Esophagus squamous epithelium (tissue), 5 donors: ENCODE measurements around the gene COQ10B. TPM values are rescaled to one million over a fixed set of nuclear protein-coding genes. Genes with fewer than 3 reads are reported as not detected.

ENCODE experiments used
- DNase-seq: peaks from one replicate; lab custom pipeline; 2025; lab: John Stamatoyannopoulos, UW
- H3K27ac ChIP-seq, 4 donors: fragments of 200-600 bp; sonication (generic); one replicate each; pipeline ENCODE4 v1.5.1; 2016 to 2019; ENCODE audit warnings: mild to moderate bottlenecking in 1 of 4
- H3K27me3 ChIP-seq, 4 donors: fragments of 200-600 bp; sonication (generic); 1 replicate in 3 of 4; 2 replicates in 1 of 4; pipeline versions ENCODE4 v1.5.1 to v1.6.0; 2017 to 2021; ENCODE audit warnings: antibody characterized with exemption in 1 of 4
- H3K36me3 ChIP-seq, 3 donors: fragments of 200-600 bp; sonication (generic); one replicate each; pipeline ENCODE4 v1.5.1; 2016 to 2019
- H3K4me1 ChIP-seq, 3 donors: fragments of 200-600 bp; sonication (generic); one replicate each; pipeline ENCODE4 v1.5.1; 2017 to 2019
- H3K4me3 ChIP-seq, 4 donors: fragments of 200-600 bp; sonication (generic); 1 replicate in 3 of 4; 2 replicates in 1 of 4; pipeline ENCODE4 v1.5.1; 2016 to 2019; ENCODE audit warnings: mild to moderate bottlenecking in 2 of 4, moderate library complexity in 1 of 4
- H3K9me3 ChIP-seq, 3 donors: fragments of 200-600 bp; sonication (generic); one replicate each; pipeline ENCODE4 v1.5.1; 2016 to 2019
- POLR2A ChIP-seq, 4 donors: fragments of 450-650 bp; IDR thresholded peaks; one replicate each; pipeline ENCODE4 v1.6.1; 2017; ENCODE audit warnings: antibody characterized with exemption in 4 of 4, mild to moderate bottlenecking in 4 of 4, moderate library complexity in 3 of 4
- WGBS, 2 donors: methylation state at CpG; one replicate each; pipeline ENCODE4 v1.1.5; 2018; 5-methylcytosine and 5-hydroxymethylcytosine counted together
- intact Hi-C: fragments of 100-400 bp; cut with DNase I; formaldehyde crosslinking; loops from one replicate; pipeline ENCODE4 v1.15.0; 2022
- total RNA-seq, 4 donors: library from RNA; depleted of rRNA; stranded (reverse); fragments of >200 nt; gene quantifications; one replicate each; pipeline ENCODE4 v1.1.0, GENCODE V29; 2016
- TF ChIP-seq, protein P1 (sequence below), 6 experiments: fragments of 450-650 bp in 4 of 6; fragments of 200-600 bp in 2 of 6; sonication (generic) in 2 of 6; IDR thresholded peaks; one replicate each; pipeline ENCODE4 v1.5.1; 2016 to 2019; ENCODE audit warnings: antibody characterized with exemption in 6 of 6, mild to moderate bottlenecking in 4 of 6, moderate library complexity in 4 of 6
- donor health status: DM: yes; HTN: yes; CAD: no.

COQ10B gene
- total RNA-seq, 4 donors from 2014 or later: 15.9 to 26.3 (median 22.7) TPM

DNA sequence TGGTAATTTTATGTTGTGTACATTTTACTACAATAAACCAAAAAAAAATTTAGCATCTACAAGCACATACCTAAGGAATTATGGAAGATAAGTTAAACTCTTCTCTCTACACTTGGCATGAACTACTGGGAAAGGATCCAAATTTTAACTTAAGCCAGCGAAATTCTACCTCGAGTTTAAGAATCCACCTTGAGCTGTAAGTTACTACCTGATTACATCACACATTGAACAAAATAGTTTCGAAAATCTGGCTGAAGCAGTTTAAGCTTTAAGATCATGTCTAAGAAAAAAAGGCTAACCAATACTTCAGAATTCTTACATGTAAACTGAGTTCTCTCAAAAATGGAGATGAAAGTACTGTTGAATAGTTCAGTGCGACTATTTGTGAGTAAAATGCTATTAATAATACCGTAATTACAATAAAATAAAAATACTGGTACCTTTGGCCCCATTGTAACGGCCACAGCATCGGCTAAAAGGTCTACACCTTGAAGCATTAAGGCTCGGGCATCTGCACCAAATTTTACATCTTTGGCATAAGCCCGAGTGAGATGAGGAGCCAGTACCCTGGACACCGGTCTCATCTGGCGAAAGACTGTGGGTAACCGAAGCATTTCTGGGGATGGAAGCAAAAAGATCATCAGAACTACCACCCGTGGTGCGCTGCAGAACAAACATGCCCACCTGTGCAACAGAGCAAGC is 45.0 kb downstream of the COQ10B start:
- TF ChIP-seq, protein P1, sequence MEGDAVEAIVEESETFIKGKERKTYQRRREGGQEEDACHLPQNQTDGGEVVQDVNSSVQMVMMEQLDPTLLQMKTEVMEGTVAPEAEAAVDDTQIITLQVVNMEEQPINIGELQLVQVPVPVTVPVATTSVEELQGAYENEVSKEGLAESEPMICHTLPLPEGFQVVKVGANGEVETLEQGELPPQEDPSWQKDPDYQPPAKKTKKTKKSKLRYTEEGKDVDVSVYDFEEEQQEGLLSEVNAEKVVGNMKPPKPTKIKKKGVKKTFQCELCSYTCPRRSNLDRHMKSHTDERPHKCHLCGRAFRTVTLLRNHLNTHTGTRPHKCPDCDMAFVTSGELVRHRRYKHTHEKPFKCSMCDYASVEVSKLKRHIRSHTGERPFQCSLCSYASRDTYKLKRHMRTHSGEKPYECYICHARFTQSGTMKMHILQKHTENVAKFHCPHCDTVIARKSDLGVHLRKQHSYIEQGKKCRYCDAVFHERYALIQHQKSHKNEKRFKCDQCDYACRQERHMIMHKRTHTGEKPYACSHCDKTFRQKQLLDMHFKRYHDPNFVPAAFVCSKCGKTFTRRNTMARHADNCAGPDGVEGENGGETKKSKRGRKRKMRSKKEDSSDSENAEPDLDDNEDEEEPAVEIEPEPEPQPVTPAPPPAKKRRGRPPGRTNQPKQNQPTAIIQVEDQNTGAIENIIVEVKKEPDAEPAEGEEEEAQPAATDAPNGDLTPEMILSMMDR (IDR thresholded peaks at IDR 0.05): no peak
- TF ChIP-seq POLR2A (IDR thresholded peaks at IDR 0.05): no peak
- H3K36me3 ChIP-seq: peaks cover 0 to 55% (median 15%) of the 10 kb centered on the region in 3 donors
- WGBS, 2 donors: 3 to 4% methylated on average over 14 of the region's 14 CpGs
- peaks cover 0 to 61% (median 44%) of the 10 kb centered on the region in 3 donors for H3K4me1 ChIP-seq
- no peaks in the 10 kb centered on the region for H3K9me3 ChIP-seq
- H3K27ac ChIP-seq: peak overlapping the region; percentile 91 to 100 (median 98)
- peak overlapping the region; percentile 83 to 90 (median 86) for H3K4me3 ChIP-seq
- H3K27me3 ChIP-seq: no peaks in the 10 kb centered on the region
- intact Hi-C loops: loop anchor here (5.0 kb wide), 1 partner anchor 46 kb away; the partner anchor contains the start of gene COQ10B
- DNase-seq: no peak

DNA sequence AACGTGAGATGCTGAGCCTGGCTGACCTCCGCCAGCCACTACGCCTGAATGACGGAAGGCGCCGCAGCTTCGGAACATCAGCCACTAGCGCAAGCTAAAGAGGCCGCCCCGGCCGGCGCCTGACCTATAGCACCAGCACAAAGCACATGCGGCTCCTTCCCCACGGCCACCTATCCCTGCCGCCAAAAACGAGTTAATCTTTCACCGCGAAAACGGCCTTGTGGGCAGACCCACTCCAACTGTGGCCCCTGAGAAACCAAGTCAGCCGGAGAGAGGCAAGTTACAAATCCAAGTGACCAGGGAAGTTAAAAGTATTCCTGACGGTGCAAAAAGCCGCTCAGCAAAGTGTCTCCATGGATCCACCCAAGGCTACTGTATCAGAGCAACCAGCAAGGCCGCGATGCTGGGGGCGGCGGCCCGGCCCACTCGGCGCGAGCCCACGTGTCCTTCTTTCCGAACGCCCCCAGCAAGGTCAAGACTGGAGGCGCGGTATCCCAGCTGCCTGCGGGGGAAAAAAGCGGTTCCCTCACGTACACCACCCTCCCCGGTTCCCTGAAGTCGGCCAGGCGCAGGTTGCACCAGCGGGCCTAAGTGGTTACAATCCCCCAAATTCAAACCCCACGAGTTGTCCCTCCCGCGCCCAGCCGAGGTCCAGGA is 45.7 kb downstream of the COQ10B start:
- Histone ChIP-seq H3K9me3 (no peaks in the 10 kb centered on the region), H3K36me3 (peaks cover 0 to 55% (median 10%) of the 10 kb centered on the region in 3 donors), H3K4me1 (peaks cover 0 to 61% (median 44%) of the 10 kb centered on the region in 3 donors), H3K4me3 (peak overlapping the region; percentile 83 to 90 (median 86)), H3K27me3 (no peaks in the 10 kb centered on the region), H3K27ac (peak overlapping the region; percentile 91 to 100 (median 98))
- intact Hi-C loops: loop anchor here (5.0 kb wide), 1 partner anchor 47 kb away; the partner anchor contains the start of gene COQ10B
- TF ChIP-seq POLR2A (IDR thresholded peaks at IDR 0.05): peak in 1 of 4 donors; percentile 25
- TF ChIP-seq, protein P1 (IDR thresholded peaks at IDR 0.05): no peak
- WGBS, 2 donors: 0% methylated on average over 11 to 21 of the region's 46 CpGs
- DNase-seq: no peak

DNA sequence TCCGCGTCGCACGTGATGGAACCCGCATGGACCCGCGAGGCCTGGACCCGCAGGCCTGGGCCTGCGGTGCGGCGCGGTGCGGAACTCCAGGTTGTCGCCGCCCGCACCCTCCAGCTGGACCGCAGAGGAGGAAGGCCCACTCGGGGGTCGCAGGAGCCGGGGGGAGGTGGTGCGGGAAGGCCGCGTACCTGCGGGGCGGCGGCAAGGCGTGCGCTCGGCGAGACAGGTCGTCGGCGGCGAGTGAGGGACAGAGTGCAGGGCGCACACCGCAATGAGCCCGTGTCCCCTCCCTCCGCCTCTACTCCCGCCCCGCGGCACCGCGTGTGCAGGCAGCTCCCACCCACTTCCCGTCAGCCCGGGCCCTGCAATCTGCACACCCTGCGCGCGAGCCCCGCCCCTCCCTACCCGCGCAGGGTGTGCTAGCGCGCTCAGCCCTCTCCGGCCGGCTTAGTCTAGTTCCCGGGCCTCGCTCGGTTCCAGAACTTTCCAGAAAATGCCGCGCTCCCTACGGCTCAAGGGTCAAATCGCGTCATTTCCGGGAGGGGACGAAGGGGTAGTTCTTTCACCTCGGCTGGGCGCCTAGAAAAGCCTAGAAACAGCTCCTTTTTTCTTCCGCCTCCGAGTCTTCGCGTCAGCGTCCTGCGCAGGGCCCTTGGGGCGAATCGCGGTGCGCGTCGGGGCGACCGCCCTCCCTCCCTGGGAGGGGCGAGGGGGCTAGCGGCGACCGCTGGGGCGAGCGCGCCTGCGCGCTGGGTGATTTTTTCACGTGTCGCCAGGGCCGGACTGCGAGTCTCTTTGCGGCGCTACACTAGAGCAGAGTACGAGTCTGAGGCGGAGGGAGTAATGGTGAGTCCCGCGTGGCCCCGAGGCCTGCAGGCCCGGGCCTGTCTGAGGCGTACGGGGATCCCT is 46.5 kb downstream of the COQ10B start, which contains the start of the genes HSPD1 and HSPE1:
Gene HSPD1, minus strand, starts transcription at position 247 of the 909 bp plus-strand sequence. CDS start 992 bp downstream, outside the sequence.
Gene HSPE1, plus strand, starts transcription at position 786 of the 909 bp plus-strand sequence. Its CDS starts 58 bp downstream, at position 844.
- H3K4me1 ChIP-seq: peaks cover 0 to 61% (median 44%) of the 10 kb centered on the region in 3 donors
- H3K9me3 ChIP-seq: no peaks in the 10 kb centered on the region
- TF ChIP-seq POLR2A (IDR thresholded peaks at IDR 0.05): peak in 3 of 4 donors; percentile 84 to 97 (median 92)
- TF ChIP-seq, protein P1 (IDR thresholded peaks at IDR 0.05): peak in 2 of 6 experiments; percentile 15 to 47
- no peaks in the 10 kb centered on the region for H3K27me3 ChIP-seq
- intact Hi-C loops: loop anchor here (5.0 kb wide), 1 partner anchor 48 kb away; the partner anchor contains the start of gene COQ10B
- peak within 1 kb of the TSS; percentile 91 to 100 (median 98) for H3K27ac ChIP-seq
- H3K4me3 ChIP-seq: peak within 1 kb of the TSS; percentile 83 to 90 (median 86)
- peak; percentile 90 for DNase-seq
- WGBS, 2 donors: 0% methylated on average over 5 of the region's 104 CpGs; no CpG with 5 or more reads in 1 of the 2 donors
- H3K36me3 ChIP-seq: peaks cover 0 to 55% (median 7%) of the 10 kb centered on the region in 3 donors

DNA sequence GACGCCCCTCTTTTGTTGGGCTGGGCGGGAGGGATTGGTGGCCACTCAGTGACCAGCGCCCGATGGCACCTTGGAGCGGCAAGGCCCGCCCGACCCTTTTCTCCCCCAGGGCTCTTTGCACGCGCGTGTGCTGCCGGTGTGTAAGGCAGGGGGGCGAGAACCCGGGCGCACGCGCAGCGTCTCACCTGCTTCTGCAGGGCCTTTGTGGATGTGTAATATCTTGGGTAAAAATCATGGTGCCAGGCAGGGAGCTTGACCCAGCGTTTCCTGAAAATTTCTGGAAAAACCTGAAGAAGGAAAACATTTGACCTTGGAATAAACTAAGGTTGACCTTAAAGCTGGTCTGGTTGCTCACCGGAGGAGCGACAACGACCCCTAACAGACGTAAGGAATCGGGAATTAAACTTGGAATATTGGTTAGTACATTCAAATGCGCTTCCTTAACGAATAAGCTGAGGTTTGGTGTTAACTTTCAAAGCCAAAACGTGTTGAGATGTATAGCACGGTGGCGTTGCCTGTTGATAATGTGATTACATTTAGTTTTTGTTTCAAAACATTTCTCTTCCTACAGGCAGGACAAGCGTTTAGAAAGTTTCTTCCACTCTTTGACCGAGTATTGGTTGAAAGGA is 47.3 kb downstream of the COQ10B start:
- H3K27ac ChIP-seq: peak overlapping the region; percentile 91 to 100 (median 98)
- 1 to 2% methylated on average over 13 to 15 of the region's 30 CpGs for whole genome bisulfite sequencing, 2 donors
- no peaks in the 10 kb centered on the region for H3K9me3 ChIP-seq
- intact Hi-C loops: no loop called here
- peak overlapping the region; percentile 83 to 90 (median 86) for H3K4me3 ChIP-seq
- peaks cover 0 to 53% (median 5%) of the 10 kb centered on the region in 3 donors for H3K36me3 ChIP-seq
- peaks cover 0 to 57% (median 41%) of the 10 kb centered on the region in 3 donors for H3K4me1 ChIP-seq
- no peaks in the 10 kb centered on the region for H3K27me3 ChIP-seq
- TF ChIP-seq, protein P1 (IDR thresholded peaks at IDR 0.05): no peak
- no peak for TF ChIP-seq POLR2A (IDR thresholded peaks at IDR 0.05)
- no peak for DNase-seq
